Breast epithelium (tissue), 3 donors: ENCODE results near the gene SKP1.

Source experiments
- POLR2A ChIP-seq: fragments of 450-650 bp; IDR thresholded peaks from one replicate; pipeline ENCODE4 v1.6.1; 2016; ENCODE audit warnings: antibody characterized with exemption, mild to moderate bottlenecking, moderate library complexity
- TF ChIP-seq, protein P1 (sequence below), 3 donors: fragments of 450-650 bp; IDR thresholded peaks; one replicate each; pipeline ENCODE4 v1.5.1; 2016 to 2017; ENCODE audit warnings: antibody characterized with exemption in 3 of 3, mild to moderate bottlenecking in 3 of 3, moderate library complexity in 3 of 3

DNA sequence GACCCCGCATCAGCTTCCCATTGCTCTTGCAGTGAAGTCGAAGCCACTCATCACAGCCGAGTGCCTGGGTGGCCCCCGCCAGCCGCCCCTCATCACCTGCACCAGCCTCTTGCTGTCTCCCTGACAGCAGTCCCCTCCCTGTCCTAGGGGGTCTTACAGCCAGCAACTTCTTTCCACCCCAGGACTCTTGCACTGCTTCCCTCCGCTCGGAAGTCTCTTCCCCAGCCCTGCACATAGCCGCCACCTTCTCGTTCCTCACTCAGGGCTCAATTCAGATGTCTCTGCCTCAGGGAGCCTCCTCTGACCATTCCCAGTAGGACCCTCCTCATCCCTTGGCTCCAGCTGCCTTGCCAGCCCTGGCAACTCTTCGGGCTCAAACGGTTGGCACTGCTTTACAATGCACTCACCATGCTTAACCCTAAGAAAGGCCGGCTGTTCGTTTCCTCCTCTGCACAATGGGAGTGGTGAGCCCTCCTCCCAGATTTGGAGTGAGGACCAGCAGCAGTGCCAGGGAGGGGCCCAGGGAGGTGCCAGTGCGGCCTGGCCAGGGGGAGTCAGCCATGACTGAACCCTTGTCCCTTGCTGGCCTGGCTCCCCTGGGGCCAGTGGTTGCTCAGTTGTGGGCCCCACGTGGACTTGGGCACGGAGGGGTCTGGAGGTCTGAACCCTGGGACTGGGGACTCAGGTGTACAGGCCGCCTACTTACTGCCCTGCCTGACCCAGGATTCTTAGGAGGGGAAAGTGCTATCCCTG is 56.2 kb downstream of the SKP1 start:
- TF ChIP-seq, protein P1, sequence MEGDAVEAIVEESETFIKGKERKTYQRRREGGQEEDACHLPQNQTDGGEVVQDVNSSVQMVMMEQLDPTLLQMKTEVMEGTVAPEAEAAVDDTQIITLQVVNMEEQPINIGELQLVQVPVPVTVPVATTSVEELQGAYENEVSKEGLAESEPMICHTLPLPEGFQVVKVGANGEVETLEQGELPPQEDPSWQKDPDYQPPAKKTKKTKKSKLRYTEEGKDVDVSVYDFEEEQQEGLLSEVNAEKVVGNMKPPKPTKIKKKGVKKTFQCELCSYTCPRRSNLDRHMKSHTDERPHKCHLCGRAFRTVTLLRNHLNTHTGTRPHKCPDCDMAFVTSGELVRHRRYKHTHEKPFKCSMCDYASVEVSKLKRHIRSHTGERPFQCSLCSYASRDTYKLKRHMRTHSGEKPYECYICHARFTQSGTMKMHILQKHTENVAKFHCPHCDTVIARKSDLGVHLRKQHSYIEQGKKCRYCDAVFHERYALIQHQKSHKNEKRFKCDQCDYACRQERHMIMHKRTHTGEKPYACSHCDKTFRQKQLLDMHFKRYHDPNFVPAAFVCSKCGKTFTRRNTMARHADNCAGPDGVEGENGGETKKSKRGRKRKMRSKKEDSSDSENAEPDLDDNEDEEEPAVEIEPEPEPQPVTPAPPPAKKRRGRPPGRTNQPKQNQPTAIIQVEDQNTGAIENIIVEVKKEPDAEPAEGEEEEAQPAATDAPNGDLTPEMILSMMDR (IDR thresholded peaks at IDR 0.05) = no peak
- no peak for TF ChIP-seq POLR2A
